ENCODE data around the gene SHISA4. TPM values are rescaled to one million over a fixed set of nuclear protein-coding genes. Genes with fewer than 3 reads are reported as not detected.

SHISA4 gene
- total RNA-seq, 4 donors from 2014 or later = 2.2 to 6.7 (median 4.6) TPM

- peaks cover 4% of the 10 kb centered on the region for H3K27me3 ChIP-seq
- in situ Hi-C loops (cut with MboI; ENCODE audit: low pct_ligation_motif_present in 1 of 4, low pct_unique_long_range_greater_than_20kb in 1 of 4, low sequenced_read_pairs in 3 of 4) = no loop called here
- intact Hi-C loops (cut with DNase I; ENCODE audit: low total_unique reads) = no loop called here
These were observed 33.4 kb downstream of the SHISA4 start for GRCh38 chr1:201921952-201922558.

GRCh38 chr1:201925301-201925567 lies 36.5 kb downstream of the SHISA4 start:
- H3K27me3 ChIP-seq = peaks cover 4% of the 10 kb centered on the region
- peak overlapping the region; percentile 67 to 83 (median 71) for H3K27ac ChIP-seq
- no peak overlapping the region for H3K4me3 ChIP-seq
- no peak for TF ChIP-seq POLR2AphosphoS5 (IDR thresholded peaks at IDR 0.05)
- TF ChIP-seq, protein P1, sequence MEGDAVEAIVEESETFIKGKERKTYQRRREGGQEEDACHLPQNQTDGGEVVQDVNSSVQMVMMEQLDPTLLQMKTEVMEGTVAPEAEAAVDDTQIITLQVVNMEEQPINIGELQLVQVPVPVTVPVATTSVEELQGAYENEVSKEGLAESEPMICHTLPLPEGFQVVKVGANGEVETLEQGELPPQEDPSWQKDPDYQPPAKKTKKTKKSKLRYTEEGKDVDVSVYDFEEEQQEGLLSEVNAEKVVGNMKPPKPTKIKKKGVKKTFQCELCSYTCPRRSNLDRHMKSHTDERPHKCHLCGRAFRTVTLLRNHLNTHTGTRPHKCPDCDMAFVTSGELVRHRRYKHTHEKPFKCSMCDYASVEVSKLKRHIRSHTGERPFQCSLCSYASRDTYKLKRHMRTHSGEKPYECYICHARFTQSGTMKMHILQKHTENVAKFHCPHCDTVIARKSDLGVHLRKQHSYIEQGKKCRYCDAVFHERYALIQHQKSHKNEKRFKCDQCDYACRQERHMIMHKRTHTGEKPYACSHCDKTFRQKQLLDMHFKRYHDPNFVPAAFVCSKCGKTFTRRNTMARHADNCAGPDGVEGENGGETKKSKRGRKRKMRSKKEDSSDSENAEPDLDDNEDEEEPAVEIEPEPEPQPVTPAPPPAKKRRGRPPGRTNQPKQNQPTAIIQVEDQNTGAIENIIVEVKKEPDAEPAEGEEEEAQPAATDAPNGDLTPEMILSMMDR (IDR thresholded peaks at IDR 0.05) = no peak
- TF ChIP-seq EP300 (IDR thresholded peaks at IDR 0.05; ENCODE audit: low read depth) = no peak
- no peak for TF ChIP-seq POLR2A (IDR thresholded peaks at IDR 0.05)
- H3K36me3 ChIP-seq = no peaks in the 10 kb centered on the region
- DNase-seq = no peak
- H3K9me3 ChIP-seq = no peaks in the 10 kb centered on the region
- in situ Hi-C loops (cut with MboI; ENCODE audit: low pct_ligation_motif_present in 1 of 4, low pct_unique_long_range_greater_than_20kb in 1 of 4, low sequenced_read_pairs in 3 of 4) = no loop called here
- WGBS, 2 donors (ENCODE audit: low coverage in 1 of 2) = 63 to 72% methylated on average over 2 of the region's 2 CpGs
- H3K4me1 ChIP-seq = peaks cover 6 to 41% (median 7%) of the 10 kb centered on the region in 4 donors
- intact Hi-C loops (cut with DNase I; ENCODE audit: low total_unique reads) = no loop called here

More at GRCh38 chr1:201921952-201922558, 33.4 kb downstream of the SHISA4 start:
- peaks cover 19 to 67% (median 27%) of the 10 kb centered on the region in 4 donors for H3K4me1 ChIP-seq
- no peak overlapping the region for H3K4me3 ChIP-seq
- 80 to 92% methylated on average over 3 of the region's 3 CpGs for WGBS, 2 donors (ENCODE audit: low coverage in 1 of 2)
- TF ChIP-seq EP300 (IDR thresholded peaks at IDR 0.05; ENCODE audit: low read depth) (no peak), POLR2A (IDR thresholded peaks at IDR 0.05) (no peak), POLR2AphosphoS5 (IDR thresholded peaks at IDR 0.05) (no peak)
- TF ChIP-seq, protein P1 (IDR thresholded peaks at IDR 0.05) = no peak
- H3K27ac ChIP-seq = peak overlapping the region; percentile 22 to 93 (median 89)
- no peaks in the 10 kb centered on the region for H3K9me3 ChIP-seq
- no peaks in the 10 kb centered on the region for H3K36me3 ChIP-seq
- DNase-seq = no peak

DNA sequence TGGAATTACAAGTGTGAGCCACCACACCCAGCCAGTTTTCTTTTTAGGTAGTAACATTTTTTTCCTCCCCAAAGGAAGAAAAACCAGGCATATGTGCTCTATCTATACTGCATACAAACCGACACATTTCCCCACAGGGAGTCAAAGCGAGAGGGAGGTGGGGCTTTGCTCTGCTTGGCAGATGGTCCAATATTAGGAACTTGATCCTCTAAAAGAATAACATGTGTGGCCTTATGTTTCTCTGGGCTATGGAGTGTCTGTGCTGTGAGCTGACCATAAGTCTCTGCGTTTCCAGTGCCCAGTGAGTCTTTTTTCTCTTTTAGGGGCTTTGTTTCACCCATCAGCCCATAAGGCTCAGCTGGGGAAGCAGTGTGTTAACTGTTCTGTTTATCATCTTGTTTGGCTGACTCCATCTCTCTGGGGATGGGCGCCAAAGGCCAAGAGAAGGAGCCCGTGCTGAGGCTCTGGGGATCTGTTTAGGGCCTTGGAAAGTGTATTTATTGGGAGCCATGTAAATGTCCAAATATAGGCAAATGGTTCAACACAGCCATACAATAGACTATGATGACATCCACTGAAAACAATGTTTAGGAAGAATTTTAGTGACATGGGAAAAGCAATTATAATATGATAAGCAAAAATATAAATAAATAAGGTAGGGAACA lies 37.4 kb downstream of the SHISA4 start:
- Histone ChIP-seq H3K36me3 (no peaks in the 10 kb centered on the region), H3K9me3 (no peaks in the 10 kb centered on the region), H3K27me3 (peaks cover 4% of the 10 kb centered on the region), H3K27ac (peak overlapping the region; percentile 67 to 83 (median 71)), H3K4me3 (no peak overlapping the region), H3K4me1 (peaks cover 0 to 32% (median 6%) of the 10 kb centered on the region in 4 donors)
- intact Hi-C loops (cut with DNase I; ENCODE audit: low total_unique reads) = no loop called here
- in situ Hi-C loops (cut with MboI; ENCODE audit: low pct_ligation_motif_present in 1 of 4, low pct_unique_long_range_greater_than_20kb in 1 of 4, low sequenced_read_pairs in 3 of 4) = no loop called here
- WGBS, 2 donors (ENCODE audit: low coverage in 1 of 2) = 40 to 67% methylated on average over 3 to 5 of the region's 5 CpGs
- DNase-seq = no peak
- no peak for TF ChIP-seq EP300 (IDR thresholded peaks at IDR 0.05; ENCODE audit: low read depth)
- TF ChIP-seq POLR2A (IDR thresholded peaks at IDR 0.05) = no peak
- TF ChIP-seq POLR2AphosphoS5 (IDR thresholded peaks at IDR 0.05) = no peak
- TF ChIP-seq, protein P1 (IDR thresholded peaks at IDR 0.05) = no peak

GRCh38 chr1:201928266-201928665 lies 39.6 kb downstream of the SHISA4 start:
- Histone ChIP-seq H3K4me3 (no peak overlapping the region), H3K36me3 (no peaks in the 10 kb centered on the region), H3K4me1 (peaks cover 0 to 31% (median 6%) of the 10 kb centered on the region in 4 donors), H3K27ac (peak overlapping the region in 3 of 4 donors; percentile 67 to 83 (median 75)), H3K27me3 (peaks cover 4% of the 10 kb centered on the region), H3K9me3 (no peaks in the 10 kb centered on the region)
- in situ Hi-C loops (cut with MboI; ENCODE audit: low pct_ligation_motif_present in 1 of 4, low pct_unique_long_range_greater_than_20kb in 1 of 4, low sequenced_read_pairs in 3 of 4) (no loop called here), intact Hi-C loops (cut with DNase I; ENCODE audit: low total_unique reads) (no loop called here)
- no peak for DNase-seq
- TF ChIP-seq EP300 (IDR thresholded peaks at IDR 0.05; ENCODE audit: low read depth) (no peak), POLR2A (IDR thresholded peaks at IDR 0.05) (no peak), POLR2AphosphoS5 (IDR thresholded peaks at IDR 0.05) (no peak)
- TF ChIP-seq, protein P1 (IDR thresholded peaks at IDR 0.05) = no peak
- 85% methylated on average over 3 of the region's 3 CpGs; no CpG with 5 or more reads in 1 of the 2 donors for WGBS, 2 donors (ENCODE audit: low coverage in 1 of 2)
